GM12892 (cell line): ENCODE results near the gene RASSF5.

ENCODE experiments used
- POLR2A ChIP-seq: IDR thresholded peaks from 2 replicates; pipeline ENCODE4 v1.6.1; 2011; ENCODE audit warnings: low read depth, low read length, control low read depth
- POLR2AphosphoS5 ChIP-seq: IDR thresholded peaks from 2 replicates; pipeline ENCODE4 v1.6.1; 2011; ENCODE audit warnings: low read depth, low read length, control low read depth

- TF ChIP-seq POLR2AphosphoS5, result no peak
- TF ChIP-seq POLR2A, result no peak
These were observed 88.4 kb downstream of the RASSF5 start for GRCh38 chr1:206595581-206596318.
